GM12878 (cell line): ENCODE measurements around the gene CCDC91. TPM values are rescaled to one million over a fixed set of nuclear protein-coding genes. Genes with fewer than 3 reads are reported as not detected.

Experiments
- EZH2 ChIP-seq: IDR thresholded peaks from 2 replicates; pipeline ENCODE4 v1.6.1; 2012; ENCODE audit warnings: low read depth, mild to moderate bottlenecking, control low read depth, inconsistent platforms, low read length, borderline replicate concordance; ENCODE audit not compliant: control insufficient read depth
- HDAC6 ChIP-seq: fragments of 200-600 bp; sonication (generic); IDR thresholded peaks from one replicate; pipeline ENCODE4 v1.8.0; 2017; ENCODE audit warnings: antibody characterized with exemption; ENCODE audit not compliant: unreplicated experiment
- HDGF ChIP-seq: fragments of 450-650 bp; IDR thresholded peaks from 2 replicates; pipeline ENCODE4 v1.6.1; 2016; ENCODE audit warnings: antibody characterized with exemption
- MYB ChIP-seq: fragments of 150-350 bp; IDR thresholded peaks from 2 replicates; pipeline ENCODE4 v1.6.1; 2014; ENCODE audit warnings: mild to moderate bottlenecking, low read depth, low read length, borderline replicate concordance
- NFYB ChIP-seq: IDR thresholded peaks from 2 replicates; pipeline ENCODE4 v1.6.1; 2011; ENCODE audit warnings: low read depth, mild to moderate bottlenecking, low read length, improper control_type of control experiment, moderate library complexity; ENCODE audit not compliant: insufficient read depth
- POLR2AphosphoS2 ChIP-seq: IDR thresholded peaks from 2 replicates; pipeline ENCODE4 v1.6.1; 2011; ENCODE audit warnings: low read depth, mild to moderate bottlenecking, low read length, improper control_type of control experiment, moderate library complexity
- SUPT20H ChIP-seq: IDR thresholded peaks from 2 replicates; pipeline ENCODE4 v1.6.1; 2011; ENCODE audit warnings: low read depth, mild to moderate bottlenecking, low read length, moderate library complexity, borderline replicate concordance; ENCODE audit not compliant: control insufficient read depth
- ZNF384 ChIP-seq: IDR thresholded peaks from 2 replicates; pipeline ENCODE4 v1.6.1; 2012; ENCODE audit warnings: low read depth, mild to moderate bottlenecking, low read length, improper control_type of control experiment, borderline replicate concordance
- ZNF622 ChIP-seq: fragments of 450-650 bp; IDR thresholded peaks from 2 replicates; pipeline ENCODE4 v1.6.1; 2017; ENCODE audit warnings: mild to moderate bottlenecking, inconsistent platforms
- polyA plus RNA-seq, 11 experiments: library from polyadenylated mRNA; depleted of rRNA in 4 of 11; unstranded in 6 of 11; stranded (reverse) in 5 of 11; fragments of >200 nt; fragmentation: Nextera tagmentation in 4 of 11; fragmentation: Illumina TruSeq in 1 of 11; extraction: Ambion mirVana in 4 of 11; extraction: Trizol in 1 of 11; gene quantifications; 1 replicate in 1 of 11; 2 replicates in 10 of 11; pipeline versions ENCODE4 v1.2.1 to v1.2.3, GENCODE V29; 2011 to 2016; ENCODE audit warnings: inconsistent platforms in 2 of 11, missing spikeins in 2 of 11, low read depth in 1 of 11
- total RNA-seq, 4 experiments: library from RNA; depleted of rRNA in 3 of 4; stranded (reverse); fragments of >200 nt in 3 of 4; fragmentation: Illumina TruSeq in 1 of 4; extraction: Trizol in 1 of 4; gene quantifications; 2 replicates each; pipeline versions ENCODE4 v1.2.1 to v1.2.3, GENCODE V29; 2013 to 2021
- TF ChIP-seq, protein P1 (sequence below): fragments of 450-650 bp; formaldehyde crosslinking; IDR thresholded peaks from 2 replicates; pipeline ENCODE4 v1.4.0; 2020; ENCODE audit warnings: mild to moderate bottlenecking, moderate library complexity
- TF ChIP-seq, protein P2 (sequence below): IDR thresholded peaks from 2 replicates; pipeline ENCODE4 v1.6.1; 2012; ENCODE audit warnings: improper control_type of control experiment, low read depth, low read length; ENCODE audit not compliant: insufficient replicate concordance

Gene CCDC91
- total and polyA plus RNA-seq, 10 of the 15 experiments (the other 5 are each of a cell fraction or from before 2014, with no cell fraction given), result 6.1 to 24.9 (median 16.5) TPM

GRCh38 chr12:28296287-28296686 lies 106.0 kb downstream of the CCDC91 start (continued):
- TF ChIP-seq, protein P1, sequence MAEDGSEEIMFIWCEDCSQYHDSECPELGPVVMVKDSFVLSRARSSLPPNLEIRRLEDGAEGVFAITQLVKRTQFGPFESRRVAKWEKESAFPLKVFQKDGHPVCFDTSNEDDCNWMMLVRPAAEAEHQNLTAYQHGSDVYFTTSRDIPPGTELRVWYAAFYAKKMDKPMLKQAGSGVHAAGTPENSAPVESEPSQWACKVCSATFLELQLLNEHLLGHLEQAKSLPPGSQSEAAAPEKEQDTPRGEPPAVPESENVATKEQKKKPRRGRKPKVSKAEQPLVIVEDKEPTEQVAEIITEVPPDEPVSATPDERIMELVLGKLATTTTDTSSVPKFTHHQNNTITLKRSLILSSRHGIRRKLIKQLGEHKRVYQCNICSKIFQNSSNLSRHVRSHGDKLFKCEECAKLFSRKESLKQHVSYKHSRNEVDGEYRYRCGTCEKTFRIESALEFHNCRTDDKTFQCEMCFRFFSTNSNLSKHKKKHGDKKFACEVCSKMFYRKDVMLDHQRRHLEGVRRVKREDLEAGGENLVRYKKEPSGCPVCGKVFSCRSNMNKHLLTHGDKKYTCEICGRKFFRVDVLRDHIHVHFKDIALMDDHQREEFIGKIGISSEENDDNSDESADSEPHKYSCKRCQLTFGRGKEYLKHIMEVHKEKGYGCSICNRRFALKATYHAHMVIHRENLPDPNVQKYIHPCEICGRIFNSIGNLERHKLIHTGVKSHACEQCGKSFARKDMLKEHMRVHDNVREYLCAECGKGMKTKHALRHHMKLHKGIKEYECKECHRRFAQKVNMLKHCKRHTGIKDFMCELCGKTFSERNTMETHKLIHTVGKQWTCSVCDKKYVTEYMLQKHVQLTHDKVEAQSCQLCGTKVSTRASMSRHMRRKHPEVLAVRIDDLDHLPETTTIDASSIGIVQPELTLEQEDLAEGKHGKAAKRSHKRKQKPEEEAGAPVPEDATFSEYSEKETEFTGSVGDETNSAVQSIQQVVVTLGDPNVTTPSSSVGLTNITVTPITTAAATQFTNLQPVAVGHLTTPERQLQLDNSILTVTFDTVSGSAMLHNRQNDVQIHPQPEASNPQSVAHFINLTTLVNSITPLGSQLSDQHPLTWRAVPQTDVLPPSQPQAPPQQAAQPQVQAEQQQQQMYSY (CRISPR knock-in tag), result no peak
- TF ChIP-seq, protein P2, sequence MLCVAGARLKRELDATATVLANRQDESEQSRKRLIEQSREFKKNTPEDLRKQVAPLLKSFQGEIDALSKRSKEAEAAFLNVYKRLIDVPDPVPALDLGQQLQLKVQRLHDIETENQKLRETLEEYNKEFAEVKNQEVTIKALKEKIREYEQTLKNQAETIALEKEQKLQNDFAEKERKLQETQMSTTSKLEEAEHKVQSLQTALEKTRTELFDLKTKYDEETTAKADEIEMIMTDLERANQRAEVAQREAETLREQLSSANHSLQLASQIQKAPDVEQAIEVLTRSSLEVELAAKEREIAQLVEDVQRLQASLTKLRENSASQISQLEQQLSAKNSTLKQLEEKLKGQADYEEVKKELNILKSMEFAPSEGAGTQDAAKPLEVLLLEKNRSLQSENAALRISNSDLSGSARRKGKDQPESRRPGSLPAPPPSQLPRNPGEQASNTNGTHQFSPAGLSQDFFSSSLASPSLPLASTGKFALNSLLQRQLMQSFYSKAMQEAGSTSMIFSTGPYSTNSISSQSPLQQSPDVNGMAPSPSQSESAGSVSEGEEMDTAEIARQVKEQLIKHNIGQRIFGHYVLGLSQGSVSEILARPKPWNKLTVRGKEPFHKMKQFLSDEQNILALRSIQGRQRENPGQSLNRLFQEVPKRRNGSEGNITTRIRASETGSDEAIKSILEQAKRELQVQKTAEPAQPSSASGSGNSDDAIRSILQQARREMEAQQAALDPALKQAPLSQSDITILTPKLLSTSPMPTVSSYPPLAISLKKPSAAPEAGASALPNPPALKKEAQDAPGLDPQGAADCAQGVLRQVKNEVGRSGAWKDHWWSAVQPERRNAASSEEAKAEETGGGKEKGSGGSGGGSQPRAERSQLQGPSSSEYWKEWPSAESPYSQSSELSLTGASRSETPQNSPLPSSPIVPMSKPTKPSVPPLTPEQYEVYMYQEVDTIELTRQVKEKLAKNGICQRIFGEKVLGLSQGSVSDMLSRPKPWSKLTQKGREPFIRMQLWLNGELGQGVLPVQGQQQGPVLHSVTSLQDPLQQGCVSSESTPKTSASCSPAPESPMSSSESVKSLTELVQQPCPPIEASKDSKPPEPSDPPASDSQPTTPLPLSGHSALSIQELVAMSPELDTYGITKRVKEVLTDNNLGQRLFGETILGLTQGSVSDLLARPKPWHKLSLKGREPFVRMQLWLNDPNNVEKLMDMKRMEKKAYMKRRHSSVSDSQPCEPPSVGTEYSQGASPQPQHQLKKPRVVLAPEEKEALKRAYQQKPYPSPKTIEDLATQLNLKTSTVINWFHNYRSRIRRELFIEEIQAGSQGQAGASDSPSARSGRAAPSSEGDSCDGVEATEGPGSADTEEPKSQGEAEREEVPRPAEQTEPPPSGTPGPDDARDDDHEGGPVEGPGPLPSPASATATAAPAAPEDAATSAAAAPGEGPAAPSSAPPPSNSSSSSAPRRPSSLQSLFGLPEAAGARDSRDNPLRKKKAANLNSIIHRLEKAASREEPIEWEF, result no peak
- TF ChIP-seq ZNF384 (no peak), NFYB (no peak), HDGF (no peak), POLR2AphosphoS2 (no peak), ZNF622 (no peak), EZH2 (no peak), SUPT20H (no peak), MYB (no peak), HDAC6 (no peak)
